HG03280 (cell line): ENCODE results near the gene ZIC5.

Experiments
- ATAC-seq: cut with Tn5 transposase; IDR thresholded peaks from one replicate; pipeline ENCODE4 v1.9.1; 2021; ENCODE audit warnings: mild to moderate bottlenecking, moderate library complexity; ENCODE audit not compliant: unreplicated experiment

Gene ZIC5

DNA sequence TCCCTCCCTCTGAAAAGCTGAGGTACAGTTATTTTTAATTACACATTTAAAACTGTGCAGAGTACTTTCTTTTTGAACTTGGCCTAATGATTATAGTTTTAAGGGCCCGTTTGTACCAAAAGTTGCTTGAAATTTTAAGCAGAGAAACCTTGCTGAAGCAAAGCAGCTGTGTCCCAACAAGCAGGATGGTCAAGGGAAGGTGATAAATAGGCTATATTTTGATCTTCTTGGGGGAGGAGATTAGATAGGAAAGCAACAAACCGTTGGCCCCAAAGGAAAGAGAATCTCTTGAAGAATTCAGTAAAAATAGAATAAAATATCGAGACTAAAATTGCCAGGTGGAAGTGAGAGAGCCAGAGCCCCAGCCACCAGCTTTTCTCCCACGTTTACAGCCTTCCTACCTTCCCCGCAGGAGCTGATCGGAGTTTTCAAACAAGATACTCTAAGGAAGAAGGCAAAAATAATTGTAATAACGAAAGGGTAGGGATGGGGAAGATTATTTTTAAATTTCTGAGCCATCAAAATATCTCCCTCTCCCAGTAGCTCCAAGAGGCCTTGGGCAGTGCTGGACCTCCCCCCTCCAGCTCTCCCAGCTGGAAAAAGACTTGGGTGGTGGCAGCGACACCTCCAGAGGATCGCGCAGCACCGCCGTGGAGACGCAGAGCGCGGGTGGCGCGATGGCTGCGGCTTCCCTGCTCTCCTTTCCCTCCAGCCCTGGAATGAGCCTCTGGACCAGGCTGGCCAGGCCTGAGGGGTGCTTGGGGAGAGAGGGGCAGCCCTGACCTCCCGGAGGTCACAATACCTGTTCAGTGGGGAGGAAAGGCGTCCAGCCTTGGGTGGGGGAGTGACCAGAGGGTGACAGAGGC lies 15.8 kb upstream of the ZIC5 start:
- ATAC-seq: no peak

DNA sequence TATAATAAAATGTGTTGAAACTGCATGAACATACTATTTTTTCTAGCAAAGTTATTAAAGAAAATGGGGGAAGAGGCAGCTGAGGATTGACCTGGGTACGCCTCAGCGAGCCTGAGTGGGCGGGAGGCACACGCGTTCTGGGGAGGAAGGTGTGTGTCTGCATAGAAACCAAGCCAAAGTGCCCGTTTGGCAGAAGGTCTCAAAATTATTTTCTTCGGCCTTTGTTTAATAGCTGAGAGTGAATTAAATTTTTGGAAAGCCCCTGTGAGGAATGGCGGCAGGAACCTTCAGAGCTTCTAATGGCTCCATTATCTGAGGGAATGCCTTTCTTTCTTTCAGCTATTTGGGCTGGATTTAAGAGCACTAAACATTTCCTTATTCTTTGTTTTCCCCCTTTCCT lies 15.2 kb upstream of the ZIC5 start:
- no peak for ATAC-seq

DNA sequence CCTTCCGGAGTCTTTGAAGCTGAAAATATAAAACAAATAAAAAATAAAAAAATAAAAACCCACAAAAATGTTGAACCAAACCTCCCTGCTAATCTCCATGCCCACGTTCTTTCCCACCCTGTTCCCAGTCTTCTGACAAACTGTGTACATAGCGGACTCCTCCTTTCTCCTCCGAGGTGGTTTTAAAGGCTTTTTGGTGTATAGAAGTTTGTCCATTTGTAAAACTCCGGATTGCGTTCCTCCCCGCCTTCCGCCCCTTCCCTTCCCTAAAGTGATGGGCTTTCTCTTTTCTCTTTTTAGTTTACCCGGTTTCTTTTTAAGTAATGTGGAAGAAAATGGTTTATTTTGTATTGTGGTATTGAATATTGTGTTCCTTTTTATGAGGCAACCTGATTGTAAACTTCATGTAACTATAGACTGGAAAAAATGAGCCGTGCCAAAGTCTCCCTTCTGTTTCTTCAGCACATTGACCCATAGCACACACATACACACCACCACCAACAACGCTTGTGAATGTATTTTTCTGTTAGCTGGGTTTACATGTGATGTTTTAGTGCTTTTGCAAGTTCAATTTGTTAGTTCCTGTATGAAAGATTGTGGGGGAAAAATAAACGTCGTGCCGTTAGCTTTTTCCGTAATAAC lies 14.4 kb upstream of the ZIC5 start:
- ATAC-seq: no peak

DNA sequence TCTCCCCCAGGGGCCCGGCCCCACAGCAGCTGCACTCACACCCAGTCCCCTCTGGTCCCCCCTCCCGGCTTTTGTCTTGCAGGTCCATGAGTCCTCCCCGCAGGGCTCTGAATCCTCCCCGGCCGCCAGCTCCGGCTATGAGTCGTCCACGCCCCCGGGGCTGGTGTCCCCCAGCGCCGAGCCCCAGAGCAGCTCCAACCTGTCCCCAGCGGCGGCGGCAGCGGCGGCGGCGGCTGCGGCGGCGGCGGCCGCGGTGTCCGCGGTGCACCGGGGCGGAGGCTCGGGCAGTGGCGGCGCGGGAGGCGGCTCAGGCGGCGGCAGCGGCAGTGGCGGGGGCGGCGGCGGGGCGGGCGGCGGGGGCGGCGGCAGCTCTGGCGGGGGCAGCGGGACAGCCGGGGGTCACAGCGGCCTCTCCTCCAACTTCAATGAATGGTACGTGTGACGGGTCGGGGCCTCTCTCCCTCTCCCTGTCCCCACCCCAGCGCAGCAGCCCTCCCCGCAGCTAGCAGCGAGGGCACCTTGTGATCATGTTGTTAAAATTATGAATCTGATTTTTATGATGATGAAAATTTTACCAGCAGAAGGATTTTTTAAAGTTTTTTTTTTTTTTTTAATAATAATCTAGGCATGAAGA lies 13.8 kb upstream of the ZIC5 start:
- ATAC-seq: no peak

GRCh38 chr13:99984461-99985240 lies 13.1 kb upstream of the ZIC5 start:
- ATAC-seq: no peak

DNA sequence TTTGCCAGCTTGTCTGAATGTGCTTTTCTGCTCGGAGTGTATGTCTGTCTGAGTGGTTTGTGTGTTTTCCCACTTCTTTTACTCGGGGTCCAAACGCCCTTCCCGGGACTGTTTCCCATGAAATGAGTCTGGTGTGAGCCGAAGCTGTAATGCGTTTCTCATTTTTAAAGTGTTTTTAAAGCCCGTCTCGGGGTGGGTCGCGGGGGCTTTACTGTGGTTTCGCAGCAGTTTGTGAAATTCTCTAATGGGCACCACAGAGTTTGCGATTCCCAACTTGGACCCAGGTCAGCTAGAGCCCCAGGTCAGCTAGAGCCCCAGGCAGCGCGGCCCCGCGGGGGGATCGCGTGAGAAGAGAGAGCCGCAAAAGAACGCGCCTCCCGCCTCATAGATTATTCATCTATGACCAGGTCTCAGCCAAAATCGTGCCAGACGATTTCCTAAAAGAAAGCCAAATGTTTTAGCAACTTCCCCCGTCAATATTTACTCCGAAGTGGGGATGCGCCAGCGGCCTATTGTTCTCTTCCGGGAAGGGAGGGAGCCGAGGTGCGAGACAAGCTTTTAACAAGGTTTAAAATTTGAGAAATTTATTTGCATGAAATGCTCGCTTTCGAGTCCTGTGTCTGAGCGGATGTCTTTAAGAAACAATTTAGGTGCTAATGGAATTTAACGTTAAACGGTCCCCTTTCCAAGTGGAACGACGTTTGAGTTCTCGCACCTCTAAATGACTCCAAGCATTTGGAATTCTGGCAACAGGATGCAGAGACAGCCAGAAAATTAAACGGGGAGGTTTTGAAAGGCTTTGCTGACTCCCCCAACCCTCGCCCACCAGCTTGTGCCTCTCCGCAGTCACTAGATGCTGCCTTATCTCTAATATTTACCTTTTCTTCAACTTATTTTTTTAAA lies 12.2 kb upstream of the ZIC5 start:
- ATAC-seq: no peak

DNA sequence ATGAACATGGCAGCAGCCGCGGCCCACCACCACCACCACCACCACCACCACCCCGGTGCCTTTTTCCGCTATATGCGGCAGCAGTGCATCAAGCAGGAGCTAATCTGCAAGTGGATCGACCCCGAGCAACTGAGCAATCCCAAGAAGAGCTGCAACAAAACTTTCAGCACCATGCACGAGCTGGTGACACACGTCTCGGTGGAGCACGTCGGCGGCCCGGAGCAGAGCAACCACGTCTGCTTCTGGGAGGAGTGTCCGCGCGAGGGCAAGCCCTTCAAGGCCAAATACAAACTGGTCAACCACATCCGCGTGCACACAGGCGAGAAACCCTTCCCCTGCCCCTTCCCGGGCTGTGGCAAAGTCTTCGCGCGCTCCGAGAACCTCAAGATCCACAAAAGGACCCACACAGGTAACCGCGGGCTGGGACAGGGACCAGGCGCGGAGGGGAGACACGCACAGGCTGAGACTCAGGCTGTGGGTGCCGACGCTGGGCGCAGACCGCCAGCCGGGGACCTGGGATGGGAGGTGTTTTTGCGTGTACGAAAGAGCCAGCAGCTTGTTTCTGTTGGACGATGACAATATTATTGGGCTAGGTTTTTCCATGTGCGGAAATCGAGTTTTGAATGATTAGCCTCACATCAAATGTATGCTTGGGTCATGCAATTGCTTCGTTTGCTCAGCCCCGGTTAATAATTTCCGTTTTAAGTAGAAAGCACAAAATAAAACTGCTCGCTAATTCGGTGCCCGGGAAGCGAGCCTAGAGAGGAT lies 11.3 kb upstream of the ZIC5 start:
- ATAC-seq: no peak

DNA sequence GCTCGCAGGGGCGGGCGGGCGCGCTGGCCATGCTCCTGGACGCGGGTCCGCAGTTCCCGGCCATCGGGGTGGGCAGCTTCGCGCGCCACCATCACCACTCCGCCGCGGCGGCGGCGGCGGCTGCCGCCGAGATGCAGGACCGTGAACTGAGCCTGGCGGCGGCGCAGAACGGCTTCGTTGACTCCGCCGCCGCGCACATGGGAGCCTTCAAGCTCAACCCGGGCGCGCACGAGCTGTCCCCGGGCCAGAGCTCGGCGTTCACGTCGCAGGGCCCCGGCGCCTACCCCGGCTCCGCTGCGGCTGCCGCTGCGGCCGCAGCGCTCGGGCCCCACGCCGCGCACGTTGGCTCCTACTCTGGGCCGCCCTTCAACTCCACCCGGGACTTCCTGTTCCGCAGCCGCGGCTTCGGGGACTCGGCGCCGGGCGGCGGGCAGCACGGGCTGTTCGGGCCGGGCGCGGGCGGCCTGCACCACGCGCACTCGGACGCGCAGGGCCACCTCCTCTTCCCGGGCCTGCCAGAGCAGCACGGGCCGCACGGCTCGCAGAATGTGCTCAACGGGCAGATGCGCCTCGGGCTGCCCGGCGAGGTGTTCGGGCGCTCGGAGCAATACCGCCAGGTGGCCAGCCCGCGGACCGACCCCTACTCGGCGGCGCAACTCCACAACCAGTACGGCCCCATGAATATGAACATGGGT lies 10.6 kb upstream of the ZIC5 start:
- ATAC-seq: no peak

DNA sequence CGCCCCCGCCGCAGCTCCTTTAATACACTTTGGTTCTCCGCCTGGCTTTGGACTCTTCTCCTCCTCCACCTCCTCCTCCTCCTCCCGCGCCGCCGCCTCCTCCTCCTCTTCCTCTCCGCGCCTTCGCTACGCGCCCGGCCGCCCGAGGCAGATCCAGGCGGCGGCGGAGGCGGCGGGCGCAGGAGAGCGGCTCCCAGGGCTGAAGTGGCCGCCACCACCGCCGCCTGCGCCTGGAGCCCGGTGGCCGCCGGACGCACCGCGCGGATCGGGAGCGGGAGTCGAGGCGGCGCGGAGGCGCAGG lies 10.1 kb upstream of the ZIC5 start, which contains the start of gene ZIC2:
Gene ZIC2 (plus strand): TSS at position 50 of the 301 bp plus-strand sequence. CDS start 281 bp downstream, outside the sequence.
- ATAC-seq: no peak

GRCh38 chr13:99980824-99981734 lies 9.5 kb upstream of the ZIC5 start:
- no peak for ATAC-seq

DNA sequence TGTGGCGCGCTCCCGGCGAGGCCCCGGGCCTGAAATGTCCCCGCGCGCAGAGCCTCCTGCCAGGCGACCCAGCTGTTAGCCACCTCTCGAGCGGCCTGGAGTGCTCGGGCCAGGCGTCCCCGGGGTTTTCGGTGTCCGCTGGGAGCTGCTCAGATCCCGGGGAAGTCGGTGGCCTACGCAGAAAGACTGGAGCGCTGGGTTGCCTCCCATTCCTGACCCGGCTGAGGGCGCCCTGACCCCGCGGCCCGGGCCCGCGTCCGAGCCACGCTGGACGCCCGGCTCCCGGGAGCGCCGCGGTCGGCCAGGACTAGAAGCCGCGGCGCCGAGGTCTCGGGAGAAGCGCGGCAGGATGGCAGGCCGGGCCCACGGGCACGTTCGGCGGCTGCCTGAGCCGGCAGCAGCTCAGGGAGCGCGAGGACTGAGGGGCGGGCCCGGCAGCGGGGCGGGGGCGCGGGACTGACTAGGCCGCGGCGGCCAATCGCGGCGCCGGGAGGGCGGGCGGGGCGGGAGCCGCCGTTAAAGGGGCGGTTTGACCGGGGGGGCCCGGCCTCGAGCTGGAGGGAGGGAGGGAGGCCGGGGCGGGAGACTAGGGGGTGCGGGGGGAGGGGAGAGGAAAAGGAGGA lies 8.7 kb upstream of the ZIC5 start:
- ATAC-seq: peak; percentile 61

GRCh38 chr13:99979453-99980200 lies 8.1 kb upstream of the ZIC5 start:
- ATAC-seq: no peak

DNA sequence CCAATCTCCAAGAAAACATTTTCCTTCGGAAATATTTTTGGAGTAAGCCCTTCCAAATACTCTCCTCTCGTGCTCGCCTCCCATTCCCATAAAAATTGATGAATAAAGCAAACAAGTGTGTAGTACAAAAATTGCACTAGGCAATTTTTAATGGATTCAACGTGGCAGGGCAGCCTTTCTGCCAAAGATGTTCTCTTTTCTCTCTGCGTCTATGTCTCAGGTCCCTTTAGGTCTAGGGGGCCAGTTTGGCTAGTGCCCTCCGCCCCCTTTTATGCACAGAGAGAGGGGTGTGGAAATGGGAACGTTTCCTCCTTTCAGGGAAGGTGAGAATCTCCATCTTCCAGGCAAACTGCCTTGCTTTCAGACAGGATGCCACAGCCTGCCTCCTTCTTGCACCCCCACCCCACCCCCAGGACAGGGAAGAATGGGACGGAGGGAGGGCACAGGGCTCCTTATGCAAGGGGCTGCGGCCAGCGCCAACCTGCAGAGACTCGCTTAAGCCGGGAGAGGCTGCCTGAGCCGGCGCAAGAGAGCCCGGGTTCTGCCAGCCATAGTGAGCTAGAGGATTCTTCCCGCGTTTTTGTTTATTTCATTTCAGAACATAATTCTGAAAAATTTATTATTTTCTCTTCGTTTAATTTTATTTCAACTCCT lies 7.4 kb upstream of the ZIC5 start:
- ATAC-seq: no peak

GRCh38 chr13:99977912-99978798 lies 6.6 kb upstream of the ZIC5 start:
- no peak for ATAC-seq

DNA sequence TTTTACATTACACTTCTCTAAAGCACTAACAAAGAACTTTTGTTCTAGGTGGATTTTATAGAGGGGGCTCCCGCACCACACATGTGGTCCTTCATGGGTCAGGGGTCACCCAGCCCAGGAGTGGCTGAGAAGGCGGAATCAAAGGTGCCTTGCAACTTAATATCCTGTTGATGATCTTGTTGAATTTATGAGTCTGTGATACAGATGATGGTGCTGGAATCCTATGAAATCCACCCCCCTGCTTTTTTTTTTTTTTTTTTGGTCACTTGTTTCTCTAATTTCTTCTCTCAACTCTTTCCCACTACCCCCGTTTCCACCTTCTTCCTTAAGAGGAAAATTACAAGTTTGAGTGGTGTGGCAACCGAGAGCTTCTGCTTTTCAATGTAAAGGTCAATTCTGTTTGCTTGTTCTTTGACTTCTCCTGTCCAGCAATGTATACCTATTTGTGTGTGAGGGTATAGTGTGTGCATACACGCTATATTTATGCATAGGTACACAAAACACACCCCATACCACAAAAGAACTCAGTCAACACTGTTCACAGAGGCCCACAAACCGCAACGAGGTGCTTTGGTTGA lies 5.9 kb upstream of the ZIC5 start:
- no peak for ATAC-seq
